Measurements from ENCODE around the gene AGTR1. TPM values are rescaled to one million over a fixed set of nuclear protein-coding genes. Genes with fewer than 3 reads are reported as not detected.

The AGTR1 gene
- total RNA-seq, 1 experiment from 2014 or later = not detected

DNA sequence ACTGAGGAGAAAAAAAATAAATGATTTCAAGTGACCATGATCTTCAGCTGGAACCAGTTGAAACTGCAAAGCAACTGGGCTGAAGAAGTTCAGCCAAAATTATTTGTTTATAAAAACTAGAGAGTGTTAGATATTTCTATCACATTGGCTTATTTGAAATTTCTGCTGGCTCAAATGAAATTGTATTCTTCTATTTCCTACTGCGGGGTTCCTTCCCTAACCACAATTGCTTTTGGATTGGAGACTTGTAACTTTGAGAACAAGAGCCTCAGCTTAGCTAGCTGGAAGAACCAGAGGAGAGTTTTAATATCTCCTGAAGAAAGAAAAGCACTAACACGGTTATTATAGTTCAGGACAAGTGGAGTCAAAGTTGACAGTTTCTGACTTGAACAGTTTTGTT lies 31.1 kb downstream of the AGTR1 start:
- Histone ChIP-seq H2BK12ac (ENCODE audit: insufficient read length, low read depth, low read length) (no peak overlapping the region), H3K9ac (ENCODE audit: extremely low read depth, insufficient read length, low read length) (no peak overlapping the region), H4K91ac (ENCODE audit: insufficient read length, low read depth, low read length) (no peak overlapping the region), H2AFZ (ENCODE audit: low read length) (no peak overlapping the region), H3K23ac (ENCODE audit: insufficient read length, low read depth, low read length) (no peak overlapping the region), H3K18ac (ENCODE audit: insufficient read length, low read depth, low read length) (no peak overlapping the region), H4K8ac (replicated peaks; ENCODE audit: insufficient read length, low read depth, low read length) (no peak overlapping the region), H3K56ac (ENCODE audit: insufficient read length, low read depth, low read length) (no peak overlapping the region), H2BK120ac (ENCODE audit: low read depth, low read length, poor library complexity, severe bottlenecking) (no peak overlapping the region), H4K5ac (ENCODE audit: insufficient read length, low read depth, low read length) (no peak overlapping the region), H3K4ac (ENCODE audit: low read depth, low read length) (no peak overlapping the region), H3K4me2 (ENCODE audit: insufficient read depth, insufficient read length, low read length) (no peak overlapping the region), H3K9me3 (ENCODE audit: control insufficient read depth, low read depth, low read length) (no peaks in the 10 kb centered on the region), H2BK5ac (ENCODE audit: insufficient read length, low read length) (no peak overlapping the region), H3T11ph (ENCODE audit: low read length) (no peak overlapping the region), H3K14ac (ENCODE audit: insufficient read depth, low read length) (no peak overlapping the region), H3K27me3 (ENCODE audit: insufficient read depth, low read length) (no peaks in the 10 kb centered on the region), H3K23me2 (ENCODE audit: insufficient read length, low read depth, low read length, poor library complexity, severe bottlenecking) (no peaks in the 10 kb centered on the region), H3K4me1 (ENCODE audit: insufficient read depth, low read length) (no peaks in the 10 kb centered on the region), H2BK20ac (ENCODE audit: low read depth, low read length, poor library complexity, severe bottlenecking) (no peak overlapping the region), H2BK15ac (ENCODE audit: low read depth, low read length) (no peak overlapping the region), H3K79me1 (ENCODE audit: insufficient read depth, low read depth, low read length, poor library complexity, severe bottlenecking) (no peaks in the 10 kb centered on the region), H4K20me1 (ENCODE audit: control insufficient read depth, insufficient read depth, insufficient read length) (no peaks in the 10 kb centered on the region), H2AK5ac (ENCODE audit: insufficient read length, low read length) (no peak overlapping the region), H3K79me2 (ENCODE audit: insufficient read depth, low read length) (no peaks in the 10 kb centered on the region), H3K27ac (ENCODE audit: insufficient read length, low read depth, low read length) (no peak overlapping the region)
- DNase-seq = no peak
- TF ChIP-seq, protein P1, sequence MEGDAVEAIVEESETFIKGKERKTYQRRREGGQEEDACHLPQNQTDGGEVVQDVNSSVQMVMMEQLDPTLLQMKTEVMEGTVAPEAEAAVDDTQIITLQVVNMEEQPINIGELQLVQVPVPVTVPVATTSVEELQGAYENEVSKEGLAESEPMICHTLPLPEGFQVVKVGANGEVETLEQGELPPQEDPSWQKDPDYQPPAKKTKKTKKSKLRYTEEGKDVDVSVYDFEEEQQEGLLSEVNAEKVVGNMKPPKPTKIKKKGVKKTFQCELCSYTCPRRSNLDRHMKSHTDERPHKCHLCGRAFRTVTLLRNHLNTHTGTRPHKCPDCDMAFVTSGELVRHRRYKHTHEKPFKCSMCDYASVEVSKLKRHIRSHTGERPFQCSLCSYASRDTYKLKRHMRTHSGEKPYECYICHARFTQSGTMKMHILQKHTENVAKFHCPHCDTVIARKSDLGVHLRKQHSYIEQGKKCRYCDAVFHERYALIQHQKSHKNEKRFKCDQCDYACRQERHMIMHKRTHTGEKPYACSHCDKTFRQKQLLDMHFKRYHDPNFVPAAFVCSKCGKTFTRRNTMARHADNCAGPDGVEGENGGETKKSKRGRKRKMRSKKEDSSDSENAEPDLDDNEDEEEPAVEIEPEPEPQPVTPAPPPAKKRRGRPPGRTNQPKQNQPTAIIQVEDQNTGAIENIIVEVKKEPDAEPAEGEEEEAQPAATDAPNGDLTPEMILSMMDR (conservative IDR thresholded peaks at IDR 0.05) = no peak
- Mint-ChIP-seq H3K27ac (no peak overlapping the region), H3K9me3 (no peaks in the 10 kb centered on the region), H3K27me3 (ENCODE audit: low read depth) (no peaks in the 10 kb centered on the region), H3K36me3 (ENCODE audit: insufficient read depth in 1 of 3, low read depth in 3 of 3) (no peaks in the 10 kb centered on the region), H3K4me3 (no peak overlapping the region), H3K4me1 (0 out of 4 replicates have a peak, but pooled peaks cover 0 to 2% of the 10 kb centered on the region in 2 experiments)
- no CpG with 5 or more reads among the region's 2 CpGs for whole genome bisulfite sequencing (ENCODE audit: extremely low coverage, insufficient read length, low lambda C conversion rate)

Measured in H9 (cell line).